GM19324 (cell line): Measurements from ENCODE around the gene PPM1E.
"Not testable (repeated sequence)": the region's sequence is repeated elsewhere in the genome, so short reads cannot be mapped to it uniquely, and the experiment has no call there.

ENCODE experiments used
- ATAC-seq: cut with Tn5 transposase; IDR thresholded peaks from one replicate; pipeline ENCODE4 v1.9.1; 2021; ENCODE audit warnings: mild to moderate bottlenecking, moderate library complexity; ENCODE audit not compliant: unreplicated experiment, low FRiP score

Gene PPM1E

DNA sequence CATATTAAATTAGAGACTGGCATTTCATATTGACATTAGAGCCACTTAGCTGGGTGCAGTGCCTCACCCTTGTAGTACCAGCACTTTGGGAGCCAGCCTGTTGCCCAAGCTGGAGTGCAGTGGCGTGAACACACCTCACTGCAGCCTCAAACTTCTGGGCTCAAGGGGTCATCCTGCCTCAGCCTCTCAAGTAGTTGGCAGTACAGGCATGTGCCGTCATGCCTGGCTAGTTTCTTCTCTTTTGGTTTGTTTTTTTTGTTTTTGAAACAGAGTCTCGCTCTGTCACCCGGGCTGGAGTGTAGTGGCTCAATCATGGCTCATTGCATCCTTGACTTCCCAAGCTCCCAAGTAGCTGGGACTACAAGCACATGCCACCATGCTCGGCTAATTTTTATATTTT lies 8.7 kb downstream of the PPM1E start:
- no peak for ATAC-seq

DNA sequence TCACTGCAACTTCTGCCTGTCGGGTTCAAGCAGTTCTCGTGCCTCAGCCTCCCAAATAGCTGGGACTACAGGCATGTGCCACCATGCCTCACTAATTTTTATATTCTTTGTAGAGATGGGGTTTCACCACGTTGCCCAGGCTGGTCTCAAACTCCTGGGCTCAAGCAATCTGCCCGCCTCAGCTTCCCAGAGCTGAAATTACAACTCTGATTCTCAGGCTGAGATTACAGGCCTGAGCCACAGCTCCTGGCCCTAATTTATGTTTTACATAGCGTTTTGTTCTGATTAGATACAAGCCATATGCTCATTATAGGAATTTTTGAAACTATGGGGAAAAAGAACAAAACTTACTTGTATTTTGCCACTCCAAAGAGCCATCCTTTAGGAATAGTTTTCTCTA lies 22.8 kb downstream of the PPM1E start:
- ATAC-seq: not testable (repeated sequence)

DNA sequence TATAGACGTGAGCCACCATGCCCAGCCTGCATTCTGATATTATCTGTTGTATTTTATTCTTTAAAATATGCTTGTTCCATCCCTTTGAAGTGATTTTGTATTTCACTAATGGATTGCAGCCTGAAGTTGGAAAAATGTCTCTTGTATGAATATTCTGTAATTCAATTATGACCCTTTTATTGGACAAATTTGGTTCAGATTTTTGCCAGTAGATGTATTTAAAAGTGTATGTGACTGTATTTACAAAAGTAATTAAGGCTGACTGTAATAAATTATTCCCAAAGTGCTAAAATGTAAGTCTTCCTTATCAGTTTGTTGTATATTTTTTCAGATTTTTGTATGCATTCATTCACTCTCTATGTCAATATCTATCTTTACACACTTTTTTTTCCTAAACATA lies 23.8 kb downstream of the PPM1E start:
- ATAC-seq: no peak

DNA sequence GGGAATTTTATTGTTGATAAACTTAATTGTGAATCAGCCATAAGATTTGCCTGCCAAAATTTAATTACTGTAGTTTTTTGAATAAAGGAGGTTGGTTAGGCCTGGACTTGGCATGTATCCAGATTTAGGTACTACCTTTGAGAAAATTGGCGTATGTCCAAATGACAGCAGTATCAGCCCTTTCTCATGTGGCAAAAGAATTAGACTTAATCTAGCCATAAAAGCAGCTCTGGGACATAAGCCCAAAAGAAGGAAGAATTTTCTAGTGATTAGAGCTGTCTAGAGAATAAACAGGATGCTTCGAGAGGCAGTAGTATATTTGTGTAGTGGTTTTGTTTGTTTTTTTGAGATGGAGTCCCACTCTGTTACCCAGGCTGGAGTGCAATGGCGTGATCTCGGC lies 27.7 kb downstream of the PPM1E start:
- ATAC-seq: no peak

GRCh38 chr17:58785097-58785496 lies 29.4 kb downstream of the PPM1E start:
- no peak for ATAC-seq

GRCh38 chr17:58786586-58787295 lies 31.1 kb downstream of the PPM1E start:
- ATAC-seq: no peak

DNA sequence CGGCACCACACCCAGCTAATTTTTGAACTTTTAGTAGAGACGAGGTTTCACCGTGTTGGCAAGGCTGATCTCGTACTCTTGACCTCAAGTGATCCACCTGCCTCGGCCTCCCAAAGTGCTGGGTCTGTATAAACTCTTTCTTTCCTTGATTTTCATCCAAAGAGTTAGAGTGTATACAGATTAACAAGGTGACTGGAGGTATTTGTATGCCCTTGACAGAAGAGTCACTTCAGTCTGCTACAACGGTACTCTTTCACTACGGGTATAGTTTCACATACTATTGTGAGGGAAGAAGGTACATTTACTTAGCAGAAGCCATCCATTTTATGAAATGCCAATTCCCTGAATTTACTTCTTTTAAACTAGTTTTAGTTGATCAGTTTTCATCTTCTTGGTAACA lies 32.5 kb downstream of the PPM1E start:
- ATAC-seq: no peak

GRCh38 chr17:58789160-58789559 lies 33.5 kb downstream of the PPM1E start:
- ATAC-seq: no peak

GRCh38 chr17:58789831-58790230 lies 34.2 kb downstream of the PPM1E start:
- ATAC-seq: no peak

GRCh38 chr17:58794508-58794907 lies 38.9 kb downstream of the PPM1E start:
- ATAC-seq: not testable (repeated sequence)

DNA sequence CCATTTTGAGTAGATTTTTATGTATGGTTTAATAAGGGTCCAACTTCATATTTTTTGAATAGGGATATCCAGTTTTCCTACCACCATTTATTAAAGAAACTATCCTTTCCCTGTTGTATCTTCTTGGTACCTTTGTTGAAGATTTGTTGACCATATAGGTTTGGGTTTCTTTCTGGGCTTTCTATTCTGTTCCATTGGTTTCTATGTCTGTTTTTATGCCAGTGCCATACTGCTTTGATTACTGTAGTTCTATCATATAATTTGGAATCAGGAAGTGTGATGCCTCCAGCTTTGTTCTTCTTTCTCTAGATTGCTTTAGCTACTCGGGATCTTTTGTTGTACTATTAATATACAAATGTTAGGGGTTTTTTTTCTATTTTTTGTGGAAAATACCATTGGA lies 46.5 kb downstream of the PPM1E start:
- no peak for ATAC-seq

DNA sequence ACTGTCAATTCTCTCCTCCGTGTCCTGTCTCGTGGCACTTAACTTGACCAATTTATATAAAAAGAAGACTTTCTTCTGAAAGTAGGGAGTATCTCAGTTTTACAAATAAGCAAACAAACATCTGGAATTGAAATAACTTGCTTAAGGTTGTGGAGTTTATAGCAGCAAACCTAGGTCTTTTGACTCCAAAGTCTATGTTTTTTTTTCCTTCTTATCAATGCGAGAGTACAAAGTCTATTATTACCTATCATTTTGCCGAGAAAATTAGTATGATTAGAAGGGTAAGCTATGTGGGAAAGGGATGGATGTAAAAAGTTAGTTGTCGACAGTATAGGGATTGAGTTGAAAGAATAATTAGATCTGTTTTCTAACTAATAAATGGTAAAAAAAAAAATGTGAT lies 50.4 kb downstream of the PPM1E start:
- no peak for ATAC-seq

- no peak for ATAC-seq
These were observed 53.2 kb downstream of the PPM1E start for GRCh38 chr17:58808609-58809563.

GRCh38 chr17:58809564-58809936 lies 53.9 kb downstream of the PPM1E start:
- ATAC-seq: no peak

- ATAC-seq: no peak
These were observed 55.6 kb downstream of the PPM1E start for GRCh38 chr17:58811290-58811689.

DNA sequence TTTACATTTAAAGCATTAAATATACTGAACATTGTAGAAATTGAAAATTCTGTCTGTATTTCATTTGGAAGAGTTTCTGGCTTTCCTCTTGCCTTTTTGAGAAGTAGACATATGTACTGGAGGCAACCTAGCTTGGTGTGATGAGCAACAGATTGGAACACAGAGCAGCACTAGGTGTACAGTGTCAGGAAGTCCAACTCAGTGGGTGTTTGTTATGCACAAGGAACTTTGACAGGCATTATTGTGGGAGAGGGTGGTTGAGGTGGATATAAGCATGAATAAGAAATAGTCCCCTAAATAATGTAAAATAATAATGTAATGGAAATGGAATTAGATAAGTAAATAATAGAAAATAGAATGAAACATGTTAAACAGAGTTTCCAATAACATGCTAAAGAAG lies 58.1 kb downstream of the PPM1E start:
- no peak for ATAC-seq

GRCh38 chr17:58818654-58819053 lies 63.0 kb downstream of the PPM1E start:
- ATAC-seq: no peak

GRCh38 chr17:58822148-58823050 lies 66.7 kb downstream of the PPM1E start:
- no peak for ATAC-seq

DNA sequence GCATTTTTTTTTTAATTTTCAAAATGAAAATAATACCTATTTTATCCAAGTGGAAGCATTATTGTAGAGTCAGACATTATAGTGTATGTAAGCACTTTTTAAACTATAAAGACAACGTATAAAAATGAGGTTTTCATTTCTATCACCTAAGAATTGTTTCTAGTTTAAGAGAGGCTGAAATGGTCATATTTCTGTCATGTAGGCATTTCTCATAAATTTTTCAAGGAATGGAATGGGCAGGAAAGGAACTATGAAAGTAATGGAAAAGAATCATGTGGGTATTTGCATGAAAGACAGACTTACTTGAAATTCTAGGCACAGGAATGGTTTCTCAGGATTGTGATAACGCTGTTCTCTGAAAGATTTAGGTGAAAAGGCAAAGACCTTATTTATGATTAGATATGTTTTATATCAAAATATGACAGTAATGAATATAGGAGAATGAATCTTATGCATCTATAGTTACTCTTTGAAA lies 67.4 kb downstream of the PPM1E start:
- ATAC-seq: no peak

DNA sequence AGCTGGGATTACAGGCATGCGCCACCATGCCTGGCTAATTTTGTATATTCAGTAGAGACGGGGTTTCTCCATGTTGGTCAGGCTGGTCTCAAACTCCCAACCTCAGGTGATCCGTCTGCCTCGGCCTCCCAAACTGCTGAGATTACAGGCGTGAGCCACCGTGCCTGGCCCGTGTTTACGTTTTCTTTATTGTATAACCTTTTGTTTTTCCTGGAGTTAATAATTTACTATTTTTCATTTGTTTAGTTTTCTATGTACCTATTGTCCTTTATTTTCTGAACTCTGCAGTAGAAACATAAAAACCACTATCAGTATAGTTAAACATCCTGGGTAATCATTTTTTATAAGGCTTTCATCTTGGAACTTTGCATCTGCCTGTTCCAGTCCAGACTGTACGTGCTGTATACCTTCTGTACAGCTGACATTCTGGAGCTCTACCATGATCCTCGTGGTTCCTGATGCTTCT lies 73.6 kb downstream of the PPM1E start:
- no peak for ATAC-seq

- ATAC-seq: no peak
These were observed 76.1 kb downstream of the PPM1E start for GRCh38 chr17:58831780-58832179.
